HCT116 (cell line): ENCODE results near the gene MRE11.
A peak's percentile ranks its signal among the peaks of the same experiment; 100 is the strongest.

Experiments used
- ATF3 ChIP-seq: IDR thresholded peaks from 2 replicates; pipeline ENCODE4 v1.6.1; 2012
- CTCF ChIP-seq, 3 experiments: fragments of 200-600 bp in 1 of 3; sonication (generic) in 1 of 3; IDR thresholded peaks in 2 of 3; conservative IDR thresholded peaks in 1 of 3; 2 replicates each; pipeline ENCODE4 v1.5.1; 2012 to 2017; ENCODE audit warnings: low read depth in 2 of 3, low read length in 2 of 3, antibody characterized with exemption in 1 of 3, borderline replicate concordance in 1 of 3, control low read depth in 1 of 3, mild to moderate bottlenecking in 1 of 3, mixed read lengths in 1 of 3, mixed run types in 1 of 3, moderate library complexity in 1 of 3; ENCODE audit not compliant: insufficient read depth in 1 of 3
- EGR1 ChIP-seq: IDR thresholded peaks from 2 replicates; pipeline ENCODE4 v1.6.1; 2012; ENCODE audit warnings: low read depth
- EZH2 ChIP-seq: fragments of 200-600 bp; sonication (generic); IDR thresholded peaks from 2 replicates; pipeline ENCODE4 v1.6.1; 2017; ENCODE audit warnings: antibody characterized with exemption, mixed run types
- EZH2phosphoT487 ChIP-seq: fragments of 200-600 bp; IDR thresholded peaks from 2 replicates; pipeline ENCODE4 v1.6.1; 2018; ENCODE audit warnings: antibody characterized with exemption, borderline replicate concordance
- MAX ChIP-seq: IDR thresholded peaks from 2 replicates; pipeline ENCODE4 v1.6.1; 2012
- POLR2A ChIP-seq: IDR thresholded peaks from 2 replicates; pipeline ENCODE4 v1.7.0; 2011; ENCODE audit warnings: borderline replicate concordance; ENCODE audit not compliant: insufficient read depth, insufficient read length; ENCODE audit errors: extremely low read depth
- POLR2AphosphoS5 ChIP-seq: IDR thresholded peaks from 2 replicates; pipeline ENCODE4 v1.6.1; 2011; ENCODE audit warnings: mild to moderate bottlenecking, low read depth, low read length, moderate library complexity
- SP1 ChIP-seq: IDR thresholded peaks from 2 replicates; pipeline ENCODE4 v1.6.1; 2012; ENCODE audit warnings: low read depth
- YY1 ChIP-seq: IDR thresholded peaks from 2 replicates; pipeline ENCODE4 v1.6.1; 2011; ENCODE audit warnings: low read length, low read depth, moderate library complexity, mild to moderate bottlenecking; ENCODE audit not compliant: insufficient replicate concordance; ENCODE audit errors: extremely low read depth
- ZBTB33 ChIP-seq: IDR thresholded peaks from 2 replicates; pipeline ENCODE4 v1.6.1; 2011; ENCODE audit warnings: mild to moderate bottlenecking, low read length, moderate library complexity; ENCODE audit not compliant: insufficient replicate concordance; ENCODE audit errors: extremely low read depth

- no peak for TF ChIP-seq POLR2A
- TF ChIP-seq EZH2: no peak
- peak; percentile 53 to 73 (median 61); a peak in 5 of 6 replicates for TF ChIP-seq CTCF (IDR thresholded peaks at IDR 0.05 in 2 of 3, conservative IDR thresholded peaks at IDR 0.05 in 1 of 3; ENCODE audit: borderline replicate concordance in 1 of 3, insufficient read depth in 1 of 3, low read depth in 2 of 3, low read length in 2 of 3)
- no peak for TF ChIP-seq SP1
- TF ChIP-seq MAX: no peak
- TF ChIP-seq EGR1: no peak
- no peak for TF ChIP-seq ATF3
- no peak for TF ChIP-seq ZBTB33
- no peak for TF ChIP-seq YY1
- no peak for TF ChIP-seq POLR2AphosphoS5
- TF ChIP-seq EZH2phosphoT487: no peak
Measured at GRCh38 chr11:94519478-94520084, 25.9 kb upstream of the MRE11 start.
